ENCODE measurements around the gene COQ4.
A peak's percentile ranks its signal among the peaks of the same experiment; 100 is the strongest.
"Not testable (repeated sequence)": the region's sequence is repeated elsewhere in the genome, so short reads cannot be mapped to it uniquely, and the experiment has no call there.

The COQ4 gene

DNA sequence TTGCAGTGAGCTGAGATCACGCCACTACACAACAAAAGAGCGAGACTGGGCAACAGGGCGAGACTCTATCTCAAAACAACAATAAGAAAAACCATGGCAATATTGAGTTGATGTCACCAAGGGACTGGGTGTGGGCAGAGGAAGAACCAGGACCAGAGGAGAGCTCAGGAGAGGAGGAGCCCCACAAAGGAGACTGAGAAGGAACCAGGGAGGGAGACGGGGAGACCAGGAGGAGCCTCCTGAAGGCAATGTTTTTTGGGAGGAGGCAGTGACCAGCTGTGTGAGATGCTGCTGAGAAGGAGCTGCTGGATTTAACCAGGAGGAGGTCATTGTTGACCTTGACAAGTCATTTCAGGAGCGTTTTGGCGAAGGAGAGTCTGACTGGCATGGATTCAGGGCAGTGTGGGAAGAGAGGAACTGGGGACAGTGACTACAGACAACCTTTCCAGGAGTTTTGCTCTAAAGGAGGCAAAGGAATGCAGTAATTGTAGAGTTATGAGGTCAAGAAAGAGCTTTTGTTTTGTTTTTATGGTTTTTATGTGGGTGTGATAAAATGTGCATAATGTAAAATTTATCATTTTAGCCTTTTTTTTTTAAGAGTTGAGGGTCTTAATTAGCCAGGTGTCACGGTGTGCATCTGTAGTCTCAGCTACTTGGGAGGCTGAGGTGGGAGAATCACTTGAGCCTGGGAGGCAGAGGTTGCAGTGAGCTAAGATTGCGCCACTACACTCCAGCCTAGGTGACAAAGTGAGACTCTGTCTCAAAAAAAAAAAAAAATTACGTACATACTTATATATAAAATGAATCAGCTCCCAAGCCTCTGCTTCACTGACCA lies 18.3 kb upstream of the COQ4 start:
- no peak for DNase-seq

DNA sequence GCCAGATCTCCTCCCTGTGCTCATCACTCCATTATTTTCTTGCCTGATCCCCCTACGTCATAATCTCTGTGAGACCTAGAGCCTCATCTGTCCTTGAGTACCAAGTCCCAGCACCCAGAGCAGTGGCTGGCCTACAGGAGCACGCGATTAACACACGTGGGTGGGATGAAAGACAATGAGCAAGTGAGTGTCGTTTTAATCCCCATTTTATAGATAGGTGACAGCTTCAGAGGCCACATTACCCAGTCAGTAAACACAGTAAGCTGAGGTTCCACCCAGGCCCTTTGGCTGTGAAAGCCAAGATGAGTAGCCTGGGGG lies 17.7 kb upstream of the COQ4 start:
- DNase-seq = no peak

DNA sequence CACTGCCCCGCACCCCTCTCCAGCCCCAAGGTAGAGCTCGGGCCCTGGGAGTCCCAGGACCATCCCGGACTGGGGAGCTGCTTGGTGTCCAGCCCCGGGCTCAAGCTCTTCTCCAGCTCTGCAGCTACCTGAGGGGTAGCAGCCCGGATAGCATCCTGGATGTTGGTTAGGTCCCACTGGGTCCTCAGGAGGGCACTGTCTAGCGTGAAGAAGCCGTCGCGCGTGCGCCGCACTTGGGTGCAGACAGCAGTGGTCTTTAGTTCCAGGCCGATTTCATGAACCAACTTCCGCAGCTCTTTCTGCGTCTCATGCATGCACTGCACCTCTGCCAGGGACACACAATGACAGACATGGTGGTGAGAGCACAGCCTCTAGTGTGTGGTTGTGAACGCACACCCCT lies 13.1 kb upstream of the COQ4 start:
- no peak for DNase-seq

DNA sequence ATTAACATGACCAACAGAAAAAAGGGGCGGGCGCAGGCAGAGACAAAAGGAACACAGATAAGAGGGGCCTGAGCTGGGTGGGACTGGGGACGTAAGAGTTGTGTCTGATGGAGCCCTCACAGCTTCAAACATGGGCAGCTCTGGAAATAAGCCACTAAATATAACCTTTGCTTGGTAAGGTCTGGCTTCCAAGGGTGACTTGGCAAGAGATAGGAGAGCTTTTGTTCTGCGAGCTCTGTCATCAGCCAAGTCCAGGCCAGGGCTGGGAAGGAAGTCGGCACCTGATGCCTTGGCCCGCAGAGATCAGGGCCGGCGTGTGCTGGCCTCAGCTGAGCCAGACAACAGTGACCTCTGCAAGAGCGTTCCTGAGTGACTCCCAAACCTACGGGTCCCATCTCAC lies 12.2 kb upstream of the COQ4 start:
- DNase-seq = no peak

DNA sequence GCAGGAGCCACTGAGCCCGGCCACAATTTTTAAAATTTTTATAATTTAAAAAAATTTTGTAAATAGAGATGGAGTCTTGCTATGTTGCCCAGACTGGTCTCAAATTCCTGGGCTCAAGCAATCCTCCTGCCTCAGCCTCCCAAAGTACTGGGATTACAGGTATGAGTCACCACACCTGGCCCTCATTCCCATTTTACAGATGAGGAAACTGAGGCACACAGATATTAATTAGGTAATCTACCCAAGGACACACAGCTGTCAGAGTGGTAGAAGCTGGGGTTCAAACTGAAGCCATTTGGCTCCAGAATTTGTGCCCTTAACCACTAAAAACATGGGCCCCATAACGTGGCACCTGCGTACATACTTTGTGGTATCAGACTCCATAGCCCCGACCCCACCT lies 7.9 kb upstream of the COQ4 start:
- DNase-seq = no peak

DNA sequence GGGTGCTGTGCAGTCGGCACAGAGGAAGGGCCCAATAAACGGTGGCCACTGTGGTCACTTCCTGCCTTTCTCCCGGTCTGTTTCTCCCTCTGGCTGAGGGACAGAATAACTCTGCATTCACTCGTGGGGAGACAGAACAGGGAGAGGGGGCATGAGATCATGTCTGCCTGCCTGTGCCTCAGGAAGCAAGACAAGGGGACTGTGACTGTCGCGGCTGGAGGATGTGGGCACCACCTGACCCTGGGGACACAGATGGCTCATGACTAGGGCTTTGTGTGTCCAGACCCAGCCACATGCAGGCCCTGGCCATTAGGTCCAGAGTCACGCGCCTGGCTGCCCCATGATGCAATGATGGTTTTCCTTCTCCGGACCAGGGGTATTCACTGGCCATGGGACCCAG lies 6.2 kb upstream of the COQ4 start:
- no peak for DNase-seq

DNA sequence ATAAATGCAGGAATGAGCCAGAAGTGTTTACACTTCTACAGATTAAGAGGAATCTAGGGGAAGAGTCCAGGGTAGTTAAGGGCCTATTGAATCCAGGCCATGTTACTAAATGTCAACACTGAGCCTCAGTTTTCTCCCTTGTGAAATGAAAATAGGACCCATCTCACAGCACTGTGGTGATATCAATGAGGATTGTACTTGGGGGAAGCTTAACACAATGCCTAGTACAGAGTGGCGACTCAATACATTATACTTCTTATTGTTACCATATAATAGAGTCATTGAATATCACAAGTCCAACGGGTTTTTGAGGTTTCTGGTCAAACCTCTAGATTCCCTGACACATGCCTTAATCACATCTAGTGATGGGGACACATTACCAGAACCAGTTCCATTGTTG lies 5.0 kb upstream of the COQ4 start:
- no peak for DNase-seq

DNA sequence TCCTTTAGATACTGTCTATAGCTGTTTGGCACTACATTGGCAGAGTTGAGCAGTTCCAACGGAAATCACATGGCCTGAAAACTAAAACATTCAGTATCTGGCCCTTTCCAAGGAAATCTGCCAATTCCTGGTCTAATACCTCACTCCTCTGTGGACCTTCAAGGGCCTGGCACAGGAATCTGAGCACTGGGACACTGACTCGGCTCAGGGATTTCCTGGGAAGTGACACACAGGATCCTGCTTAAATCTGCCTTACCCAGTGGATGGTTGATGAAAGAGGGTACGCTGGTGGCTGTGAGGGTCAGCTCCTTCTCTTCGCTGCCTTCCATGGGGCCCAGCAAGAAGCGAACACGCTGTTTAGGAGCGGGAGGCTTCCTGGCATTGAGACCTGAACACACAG lies 1.3 kb upstream of the COQ4 start:
- DNase-seq = no peak

DNA sequence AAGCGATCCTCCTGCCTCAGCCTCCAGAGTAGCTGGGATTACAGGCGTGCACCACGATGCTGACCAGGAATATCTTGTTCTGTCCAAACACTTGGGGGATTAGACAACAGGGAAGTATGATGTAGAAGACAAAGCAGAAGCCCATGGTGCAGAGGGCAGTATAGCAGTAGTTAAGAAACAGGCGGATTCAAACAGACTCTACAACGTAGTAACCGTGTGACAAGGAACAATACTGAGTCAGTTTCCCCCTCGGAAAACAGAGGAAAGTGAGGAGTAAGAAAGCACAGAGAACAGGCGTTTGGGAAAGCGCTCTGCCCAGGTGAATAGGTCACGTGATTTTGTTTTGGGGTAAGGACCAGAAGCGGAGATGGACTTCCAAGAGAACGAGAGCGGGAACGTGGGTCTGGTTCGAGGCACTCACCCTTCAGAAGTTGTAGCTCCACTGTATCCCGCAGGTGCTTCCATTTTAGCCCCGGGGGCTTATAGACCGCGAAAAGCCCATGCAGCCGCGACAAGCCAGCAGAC lies 698 bp upstream of the COQ4 start:
- no peak for DNase-seq

DNA sequence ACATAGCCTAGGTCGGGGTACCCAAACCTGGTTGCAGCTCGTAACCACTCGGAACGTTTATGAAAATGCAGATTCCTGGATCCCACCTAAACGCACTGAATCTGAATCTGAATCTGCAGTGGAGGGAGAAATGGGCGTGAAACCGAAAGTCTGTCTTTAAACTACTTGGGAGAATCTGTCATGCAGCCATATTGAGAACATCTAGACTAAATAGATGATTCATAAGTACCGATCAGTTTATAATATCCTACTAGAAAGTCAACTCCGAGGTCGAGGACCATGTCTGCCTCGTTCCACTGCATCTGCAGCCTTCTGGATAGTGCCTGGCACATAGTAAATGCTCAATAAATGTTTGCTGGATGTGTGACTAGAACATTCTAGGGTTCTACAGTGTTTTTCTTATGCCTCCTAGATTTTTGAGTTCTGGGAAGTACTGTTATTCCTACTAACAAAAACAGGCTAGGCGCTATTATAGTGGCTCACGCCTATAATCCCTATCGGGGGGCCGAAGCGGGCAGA lies 632 bp downstream of the COQ4 start:
- DNase-seq = no peak

DNA sequence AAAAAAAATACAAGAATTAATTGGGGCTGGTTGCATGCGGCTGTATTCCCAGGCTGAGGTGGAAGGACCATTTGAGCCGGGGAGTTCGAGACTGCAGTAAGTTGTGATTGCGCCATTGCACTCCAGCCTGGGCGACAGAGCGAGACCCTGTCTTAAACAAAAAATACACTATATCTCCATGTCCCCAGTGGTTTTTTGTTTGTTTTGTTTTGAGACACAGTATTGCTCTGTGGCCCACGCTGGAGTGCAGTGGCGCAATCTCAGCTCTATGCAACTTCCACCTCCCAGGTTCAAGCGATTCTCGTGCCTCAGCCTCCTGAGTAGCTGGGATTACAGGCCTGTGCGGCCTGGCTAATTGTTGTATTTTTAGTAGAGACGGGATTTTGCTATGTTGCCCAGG lies 1.2 kb downstream of the COQ4 start:
- no peak for DNase-seq

DNA sequence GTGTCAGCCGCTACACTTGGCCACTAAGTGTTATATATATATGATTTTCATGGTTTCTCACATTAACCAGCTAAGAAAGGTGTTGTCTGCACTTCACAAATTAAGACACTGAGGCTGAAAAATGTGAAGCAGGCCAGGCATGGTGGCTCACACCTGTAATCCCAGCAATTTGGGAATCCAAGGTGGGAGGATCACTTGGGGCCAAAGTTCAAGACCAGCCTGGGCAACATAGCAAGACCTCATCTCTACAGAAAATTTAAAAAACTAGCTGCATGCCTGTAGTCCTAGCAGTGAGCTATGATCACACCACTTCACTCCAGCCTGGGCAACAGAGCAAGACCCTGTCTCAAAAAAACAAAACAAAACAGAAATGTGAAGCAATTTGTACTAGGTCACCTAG lies 1.8 kb downstream of the COQ4 start:
- no peak for DNase-seq

DNA sequence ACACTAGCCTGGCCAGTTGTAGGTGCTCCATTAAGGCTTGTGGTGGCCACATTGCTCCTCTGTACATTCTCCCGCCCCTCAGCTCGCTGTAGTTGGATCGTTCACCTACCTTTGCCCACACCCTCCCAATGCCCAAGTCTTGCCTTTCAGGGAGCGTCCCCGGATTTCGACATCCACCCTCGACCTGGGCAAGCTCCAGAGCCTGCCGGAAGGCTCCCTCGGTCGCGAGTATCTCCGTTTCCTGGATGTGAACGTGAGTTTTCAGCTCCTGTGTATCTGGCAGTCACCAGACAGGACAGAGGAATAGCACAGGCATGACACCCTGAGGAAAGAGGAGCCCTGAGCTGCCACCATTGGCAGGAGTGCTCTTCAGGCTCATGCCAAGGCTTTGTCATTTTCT lies 3.0 kb downstream of the COQ4 start:
- no peak for DNase-seq

DNA sequence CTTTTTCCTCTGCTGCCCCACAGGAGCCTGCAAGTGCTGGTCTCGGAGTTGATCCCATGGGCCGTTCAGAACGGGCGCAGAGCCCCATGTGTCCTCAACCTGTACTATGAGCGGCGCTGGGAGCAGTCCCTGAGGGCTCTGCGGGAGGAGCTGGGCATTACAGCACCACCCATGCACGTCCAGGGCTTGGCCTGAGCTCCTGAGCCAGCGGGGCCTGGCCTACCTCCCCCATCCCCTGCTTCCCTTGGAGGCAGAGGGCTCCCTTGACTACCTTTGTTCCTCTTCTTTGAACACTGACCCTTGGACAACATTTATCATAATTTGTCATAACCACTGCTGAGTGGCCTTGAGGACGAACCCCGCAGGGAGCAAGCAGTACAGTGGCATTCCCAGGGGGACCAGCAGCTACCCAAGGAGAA lies 10.8 kb downstream of the COQ4 start:
- no peak for DNase-seq

DNA sequence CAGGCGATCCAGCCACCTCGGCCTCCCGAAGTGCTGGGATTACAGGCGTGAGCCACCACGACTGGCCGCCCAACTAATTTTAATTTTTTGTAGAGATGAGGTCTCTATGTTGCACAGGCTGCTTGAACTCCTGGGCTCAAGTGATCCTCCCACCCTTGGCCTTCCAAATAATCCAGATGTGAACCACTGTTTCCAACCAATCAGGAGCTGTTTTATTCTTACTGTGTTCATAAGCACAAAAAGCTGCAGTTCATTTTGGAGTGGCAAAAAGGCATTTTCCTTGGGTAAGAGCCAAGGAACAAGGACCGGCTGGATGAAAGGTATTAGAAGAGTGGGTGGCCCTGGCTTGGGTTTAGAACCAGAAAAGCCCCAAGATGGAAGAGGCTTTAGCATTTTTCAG lies 12.5 kb downstream of the COQ4 start:
- no peak for DNase-seq

DNA sequence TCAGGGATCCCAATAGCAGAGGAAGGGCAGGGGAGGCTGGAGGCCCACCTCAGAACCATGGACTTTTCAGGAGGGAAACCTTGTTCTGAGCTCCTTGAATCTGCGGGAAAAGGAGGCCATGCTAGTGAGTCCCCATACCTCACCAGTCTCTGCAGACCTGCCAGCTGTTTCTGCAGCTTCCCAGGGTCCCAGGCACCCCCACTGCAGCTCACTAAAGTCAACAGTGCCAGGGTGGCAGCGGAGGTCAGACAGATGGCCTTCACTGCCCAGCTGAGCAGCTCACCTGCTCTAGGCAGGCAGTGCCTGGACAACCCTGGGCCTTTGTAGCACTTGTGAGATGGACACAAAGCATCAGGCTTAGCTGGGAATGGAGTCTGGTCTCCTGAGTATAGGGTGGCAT lies 13.3 kb downstream of the COQ4 start:
- DNase-seq = no peak

DNA sequence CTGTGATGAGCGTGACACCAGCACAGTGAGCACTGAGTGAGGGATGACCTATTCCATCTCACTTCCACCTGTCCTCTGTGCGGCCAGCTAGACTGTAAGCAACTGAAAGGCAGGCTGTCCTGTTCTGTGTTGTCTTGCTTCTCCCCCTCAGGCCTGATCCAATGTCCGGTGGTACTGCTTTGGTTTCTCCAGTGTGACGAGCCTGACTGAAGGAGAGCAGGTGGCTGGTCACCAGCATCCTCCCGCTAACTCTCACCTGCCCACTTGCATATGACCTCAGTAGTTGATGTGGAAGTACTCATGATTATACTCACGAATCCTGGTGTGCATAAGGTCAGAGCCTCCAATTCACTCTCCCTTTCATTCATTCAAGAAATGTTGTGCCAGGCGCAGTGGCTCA lies 15.3 kb downstream of the COQ4 start:
- no peak for DNase-seq

DNA sequence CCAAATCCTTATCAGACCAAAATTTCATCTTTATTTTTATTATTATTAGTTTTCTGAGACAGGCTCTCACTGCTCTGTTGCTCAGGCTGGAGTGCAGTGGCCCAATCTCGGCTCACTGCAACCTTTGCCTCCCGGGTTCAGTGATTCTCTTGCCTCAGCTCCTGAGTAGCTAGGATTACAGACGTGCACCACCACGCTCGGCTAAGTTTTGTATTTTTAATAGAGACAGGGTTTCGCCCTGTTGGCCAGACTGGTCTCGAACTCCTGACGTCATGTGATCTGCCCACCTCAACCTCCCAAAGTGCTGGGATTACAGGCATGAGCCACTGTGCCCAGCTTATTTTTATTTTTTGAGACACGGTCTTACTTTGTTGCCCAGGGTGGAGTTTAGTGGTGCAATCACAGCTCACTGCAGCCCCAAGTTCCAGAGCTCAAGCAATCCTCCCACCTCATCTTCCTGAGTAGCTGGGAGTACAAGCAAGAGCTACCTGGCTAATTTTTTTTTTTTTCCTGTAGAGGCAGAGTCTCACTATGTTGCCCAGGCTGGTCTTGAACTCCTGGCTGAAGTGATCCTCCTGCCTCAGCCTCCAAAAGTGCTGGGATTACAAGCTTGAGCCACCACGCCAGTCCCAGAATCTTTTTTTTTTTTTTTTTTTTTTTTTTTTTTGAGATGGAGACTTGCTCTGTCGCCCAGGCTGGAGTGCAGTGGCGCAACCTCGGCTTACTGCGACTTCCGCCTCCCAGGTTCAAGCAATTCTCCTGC lies 16.4 kb downstream of the COQ4 start:
- DNase-seq = not testable (repeated sequence)

DNA sequence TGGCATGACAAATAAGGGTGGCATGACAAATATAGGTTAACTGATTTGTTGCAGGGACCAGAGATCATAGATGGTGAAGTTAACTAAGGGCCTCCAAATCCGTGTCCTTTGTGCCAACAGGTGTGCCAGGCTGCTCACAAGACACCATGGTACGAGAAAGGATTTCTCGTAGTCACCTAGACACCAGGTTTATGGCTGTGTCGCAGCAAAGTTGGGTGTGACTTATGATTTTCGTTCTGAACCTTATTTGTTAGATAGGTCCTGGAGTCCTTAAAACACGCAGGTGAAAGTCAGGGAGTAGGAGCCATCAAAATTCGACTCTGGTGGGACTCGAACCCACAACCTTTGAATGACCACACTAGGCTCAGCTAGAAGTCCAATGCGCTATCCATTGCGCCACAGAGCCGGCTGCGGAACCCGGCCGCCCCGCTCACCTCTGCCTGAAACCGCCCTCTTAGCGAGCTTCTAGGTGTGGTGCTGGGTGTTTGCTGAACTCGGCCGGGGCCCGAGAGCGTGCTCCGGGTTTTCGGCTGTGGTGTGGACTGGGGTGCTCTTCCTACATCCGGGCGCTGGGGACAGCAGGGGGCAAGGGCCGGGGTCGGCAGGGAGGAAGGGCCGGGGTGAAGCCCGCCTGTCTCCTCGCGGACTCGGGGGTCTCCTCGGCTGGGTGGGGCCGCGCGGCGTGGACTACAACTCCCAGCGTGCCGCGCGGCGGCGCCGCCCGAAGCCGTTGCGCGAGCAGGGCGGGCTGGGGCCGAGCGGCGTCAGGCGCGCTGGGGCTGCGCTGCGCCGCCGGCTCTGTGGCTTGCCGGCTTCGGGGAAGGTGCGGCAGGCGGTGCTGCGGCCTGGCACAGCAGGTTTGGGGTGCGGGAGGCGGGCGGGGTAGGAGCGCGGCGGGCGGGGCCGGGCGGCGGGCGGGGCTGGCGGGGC lies 17.4 kb downstream of the COQ4 start, which contains the start of gene SLC27A4:
Gene SLC27A4 (plus strand): TSS at position 767 of the 930 bp plus-strand sequence. CDS start 2,606 bp downstream, outside the sequence.
- peak in 1 of 2 experiments; percentile 59 for DNase-seq

DNA sequence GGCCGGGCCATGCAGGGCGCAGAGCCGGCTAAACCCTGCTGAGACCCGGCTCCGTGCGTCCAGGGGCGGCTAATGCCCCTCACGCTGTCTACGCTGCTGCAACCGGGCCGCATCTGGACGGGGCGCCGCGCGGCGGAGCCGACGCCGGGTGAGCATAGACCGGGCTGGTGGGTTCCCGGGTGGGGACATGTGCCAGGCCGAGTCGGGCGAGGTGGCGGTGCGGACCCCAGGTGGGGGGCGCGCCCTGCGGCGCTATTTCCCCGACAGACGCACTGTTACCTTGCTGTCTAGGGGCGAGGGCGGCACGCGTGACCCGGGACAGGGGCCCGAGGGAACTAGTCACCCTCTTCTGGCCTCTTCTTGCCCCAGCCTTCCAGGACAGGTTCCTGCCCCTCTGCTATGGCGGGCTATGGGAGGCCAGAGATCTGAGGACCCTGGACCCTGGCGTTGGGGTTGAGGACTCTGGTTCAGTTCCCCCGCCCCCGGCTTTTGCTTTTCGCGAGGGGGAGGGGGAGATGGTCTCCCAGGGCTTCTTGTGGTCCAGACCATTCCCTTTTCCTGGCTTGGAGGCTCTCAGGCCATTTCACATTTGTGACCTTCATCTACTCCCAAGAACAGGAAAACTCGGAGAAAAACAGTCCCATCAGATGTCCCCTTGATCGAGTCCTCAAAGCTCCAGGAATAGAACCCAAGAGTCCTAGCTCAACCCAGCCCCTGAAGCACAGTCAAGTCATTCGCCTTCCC lies 18.2 kb downstream of the COQ4 start:
- no peak for DNase-seq

DNA sequence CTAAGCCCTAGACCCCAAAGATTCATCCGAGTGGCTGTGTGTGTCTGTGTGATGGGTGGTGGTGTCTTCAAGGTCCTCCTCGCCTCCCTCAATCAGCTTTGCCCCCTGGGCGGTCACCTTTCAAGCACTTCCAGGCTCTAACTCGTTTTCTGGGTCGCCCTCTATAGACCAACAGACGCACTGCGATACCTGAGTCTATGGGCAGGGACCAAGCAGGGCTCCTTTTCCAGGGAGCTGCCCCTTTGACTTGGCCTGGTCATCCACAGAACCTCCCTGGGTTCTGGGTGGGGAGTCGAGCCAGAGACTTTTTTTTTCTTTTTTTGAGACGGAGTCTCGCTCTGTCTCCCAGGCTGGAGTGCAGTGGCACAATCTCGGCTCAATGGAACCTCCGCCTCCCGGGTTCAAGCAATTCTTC lies 18.8 kb downstream of the COQ4 start:
- peak in 1 of 2 experiments; percentile 26 for DNase-seq

Data from NCI-H446 (cell line).